Neural cell (in vitro differentiated cells): ENCODE measurements around the gene NMNAT3.

ENCODE experiments used
- CTCF ChIP-seq: fragments of 450-650 bp; IDR thresholded peaks from 2 replicates; pipeline ENCODE4 v1.5.1; 2014; ENCODE audit warnings: antibody characterized with exemption, mild to moderate bottlenecking, moderate library complexity; ENCODE audit not compliant: poor library complexity, severe bottlenecking
- EP300 ChIP-seq: fragments of 450-650 bp; conservative IDR thresholded peaks from 2 replicates; pipeline ENCODE4 v1.6.1; 2014; ENCODE audit warnings: antibody characterized with exemption, mild to moderate bottlenecking, moderate library complexity; ENCODE audit not compliant: poor library complexity, severe bottlenecking
- EZH2 ChIP-seq: fragments of 200-600, 300-800 bp; shearing (Covaris generic), sonication (generic); IDR thresholded peaks from 2 replicates; pipeline ENCODE4 v1.6.1; 2014; ENCODE audit warnings: antibody characterized with exemption, low read length, borderline replicate concordance, mild to moderate bottlenecking; ENCODE audit not compliant: insufficient read depth, poor library complexity, severe bottlenecking
- POLR2AphosphoS5 ChIP-seq: IDR thresholded peaks from 2 replicates; pipeline ENCODE4 v1.6.1; 2012
- RAD21 ChIP-seq: fragments of 450-650 bp; conservative IDR thresholded peaks from 2 replicates; pipeline ENCODE4 v1.6.1; 2014; ENCODE audit warnings: antibody characterized with exemption, mild to moderate bottlenecking, moderate library complexity
- REST ChIP-seq: IDR thresholded peaks from 2 replicates; pipeline ENCODE4 v1.6.1; 2012; ENCODE audit warnings: borderline replicate concordance
- SMC3 ChIP-seq: fragments of 450-650 bp; conservative IDR thresholded peaks from 2 replicates; pipeline ENCODE4 v1.6.1; 2014; ENCODE audit warnings: antibody characterized with exemption, mild to moderate bottlenecking, moderate library complexity; ENCODE audit not compliant: poor library complexity

DNA sequence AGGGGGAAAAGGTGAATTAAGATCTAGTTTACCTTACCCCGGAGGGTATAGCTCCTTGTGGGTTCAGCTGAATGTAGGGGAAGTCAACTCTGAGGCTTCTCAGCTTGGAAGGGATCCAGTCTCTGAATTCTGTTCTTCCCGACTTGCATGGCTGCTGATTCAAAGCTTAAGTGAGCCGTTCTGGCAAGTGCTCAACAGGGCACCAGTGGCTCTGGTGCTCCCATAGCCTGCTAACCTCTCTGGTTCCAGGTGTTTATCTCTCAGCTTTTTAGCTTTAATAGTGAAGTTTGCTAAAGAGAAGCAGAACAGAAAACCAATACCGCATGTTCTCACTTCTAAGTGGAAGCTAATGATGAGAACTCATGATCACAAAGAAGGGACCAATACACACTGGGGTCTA, 92.0 kb downstream of the NMNAT3 start:
- TF ChIP-seq EP300: no peak
- no peak for TF ChIP-seq RAD21
- TF ChIP-seq POLR2AphosphoS5: no peak
- no peak for TF ChIP-seq CTCF
- TF ChIP-seq REST: no peak
- no peak for TF ChIP-seq SMC3
- no peak for TF ChIP-seq EZH2
